Activated CD4-positive, alpha-beta T cell treated with anti-CD3 and anti-CD28 coated beads, Interleukin-2, Interleukin-6, amounts not matched to agents 100 ng/mL and 50 ng/mL, durations not matched to agents 16 hours and 8 hours (primary cell): ENCODE measurements around the gene ARID1B.

Experiments used
- DNase-seq: peaks from one replicate; pipeline ENCODE4 v3.0.0-alpha.2; 2020

The ARID1B gene

DNA sequence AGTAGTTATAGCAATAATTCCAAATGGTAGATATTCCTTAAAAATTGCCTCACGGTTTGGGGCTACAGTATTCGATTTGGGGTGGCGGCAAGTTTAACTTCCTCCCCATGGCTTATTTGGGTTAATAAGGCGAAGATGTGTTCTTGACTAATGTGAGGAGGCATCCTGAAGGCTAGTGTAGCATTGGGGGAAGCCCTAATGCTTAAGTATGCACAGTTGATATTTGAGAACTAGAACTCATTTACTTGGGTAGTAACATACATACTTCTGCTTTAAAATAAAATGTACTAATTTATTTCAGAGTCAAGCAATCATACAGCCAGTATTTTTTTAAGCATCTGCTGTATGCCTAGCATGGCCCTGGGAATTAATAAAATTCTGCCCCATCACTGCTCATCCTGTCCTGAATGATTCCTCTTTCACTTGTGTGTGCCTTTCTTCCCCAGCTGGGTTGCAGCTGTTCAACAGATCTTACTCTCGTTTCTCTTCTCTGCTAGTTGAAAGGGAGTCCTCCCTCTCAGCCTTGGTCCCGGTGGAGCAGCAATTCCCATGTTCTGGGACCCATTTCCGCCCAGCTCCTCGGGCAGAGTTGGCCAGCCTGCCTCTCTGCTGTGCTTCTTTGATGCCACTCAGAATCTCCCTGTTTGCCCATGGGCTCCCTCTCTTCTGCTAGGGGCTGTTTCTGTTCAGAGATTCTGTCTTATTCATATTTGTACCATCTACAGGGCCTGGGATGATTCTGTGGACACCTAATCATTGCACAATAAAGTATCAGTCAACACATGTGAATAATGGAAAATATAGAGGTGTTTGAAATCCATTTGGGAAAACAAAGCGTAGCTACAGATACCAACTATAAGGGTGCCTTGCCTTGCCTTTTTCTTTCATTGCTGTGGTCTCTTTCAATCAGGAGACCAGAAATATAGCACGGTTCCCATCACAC, 104.8 kb downstream of the ARID1B start:
- DNase-seq = no peak

DNA sequence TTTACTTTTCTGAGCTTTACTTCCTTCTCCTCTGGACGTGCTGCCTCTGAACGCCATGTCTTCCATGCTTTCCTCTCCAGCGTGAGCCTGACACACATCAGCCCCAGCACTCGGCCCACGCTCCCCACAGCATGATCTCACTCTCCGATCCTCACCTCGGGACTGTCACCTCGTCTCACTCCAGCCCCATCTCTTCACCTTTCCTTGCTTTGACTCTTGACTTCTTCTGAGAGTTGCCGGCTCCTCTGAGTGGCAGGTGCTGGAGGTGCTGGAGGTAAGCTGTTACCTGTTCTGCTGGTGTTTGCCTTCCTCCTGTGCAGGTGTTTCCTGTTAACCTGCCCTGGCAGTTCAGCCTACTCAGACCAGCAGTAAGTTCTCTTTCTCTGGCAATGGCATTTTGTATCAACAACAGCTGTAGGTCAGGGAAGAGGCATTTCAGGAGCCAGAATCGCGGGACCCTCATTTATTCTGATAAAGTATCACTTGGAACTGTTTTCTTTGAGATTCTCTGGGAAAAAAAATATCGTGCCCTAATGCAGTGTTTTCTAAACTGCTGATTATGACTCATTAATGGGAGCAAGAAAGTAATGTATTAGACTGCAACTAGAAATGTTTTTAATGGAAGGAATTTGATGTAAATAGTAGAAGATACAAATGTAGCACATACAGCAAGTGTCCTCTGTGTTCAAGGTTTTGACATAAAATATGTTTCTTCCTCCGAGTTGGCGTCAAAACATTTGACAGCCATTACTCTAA, 106.5 kb downstream of the ARID1B start:
- no peak for DNase-seq

DNA sequence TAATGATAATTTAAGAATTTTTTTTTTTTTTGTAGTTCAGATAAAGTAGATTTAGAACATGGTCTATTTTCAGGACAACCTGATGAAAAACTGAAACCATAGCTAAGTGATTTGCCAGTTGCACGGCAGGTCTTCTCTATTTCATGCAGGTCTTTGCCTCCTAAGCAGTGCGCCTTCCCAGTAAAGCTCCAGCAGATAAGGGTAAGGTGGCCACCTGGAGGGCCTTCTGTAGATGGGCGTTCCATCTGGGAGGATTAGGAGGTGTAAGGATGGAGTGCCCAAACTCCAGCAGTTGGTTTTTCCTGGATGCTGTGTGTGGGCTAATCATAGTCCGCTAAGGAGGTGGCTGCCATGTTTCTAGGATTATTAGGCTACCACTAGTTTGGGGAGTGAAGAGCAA, 107.1 kb downstream of the ARID1B start:
- DNase-seq = no peak

DNA sequence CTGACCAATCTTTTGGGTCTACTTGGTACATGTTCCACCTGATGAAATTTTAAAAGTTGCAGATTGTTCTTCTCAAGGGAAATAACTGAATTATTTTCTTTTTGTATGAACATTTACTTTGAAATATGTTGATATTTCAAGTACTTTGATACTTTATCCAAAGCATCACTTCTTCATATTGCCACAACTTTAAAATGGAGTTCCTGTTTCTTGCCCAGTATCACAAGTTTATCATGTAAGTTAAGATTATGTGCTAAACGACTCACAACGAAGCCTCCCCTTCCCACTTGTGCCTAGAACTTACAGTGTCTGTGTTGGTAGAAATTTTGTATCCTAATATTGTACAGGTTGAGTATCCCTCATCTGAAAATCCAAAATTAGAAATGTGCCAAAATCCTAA, 108.4 kb downstream of the ARID1B start:
- no peak for DNase-seq

DNA sequence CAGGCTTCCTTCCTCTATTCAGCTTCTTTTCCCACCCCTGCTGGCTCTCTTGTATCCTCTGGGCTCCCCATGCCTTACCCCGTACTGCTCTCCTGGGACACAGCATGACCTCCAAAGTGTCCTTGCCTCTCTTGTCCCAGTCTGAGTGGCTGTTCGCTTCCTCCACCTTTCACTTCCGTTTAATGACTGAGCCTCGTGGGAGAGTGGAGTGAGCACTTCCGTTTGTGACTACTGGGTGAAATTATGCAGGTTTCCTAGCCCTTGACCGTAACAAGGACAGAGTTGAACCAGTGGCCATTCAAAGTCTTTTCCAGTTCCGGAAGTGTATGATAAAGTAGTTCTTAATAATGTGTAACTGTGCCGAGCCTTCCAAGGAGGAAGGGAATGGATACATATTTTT, 109.2 kb downstream of the ARID1B start:
- peak; percentile 10 for DNase-seq

DNA sequence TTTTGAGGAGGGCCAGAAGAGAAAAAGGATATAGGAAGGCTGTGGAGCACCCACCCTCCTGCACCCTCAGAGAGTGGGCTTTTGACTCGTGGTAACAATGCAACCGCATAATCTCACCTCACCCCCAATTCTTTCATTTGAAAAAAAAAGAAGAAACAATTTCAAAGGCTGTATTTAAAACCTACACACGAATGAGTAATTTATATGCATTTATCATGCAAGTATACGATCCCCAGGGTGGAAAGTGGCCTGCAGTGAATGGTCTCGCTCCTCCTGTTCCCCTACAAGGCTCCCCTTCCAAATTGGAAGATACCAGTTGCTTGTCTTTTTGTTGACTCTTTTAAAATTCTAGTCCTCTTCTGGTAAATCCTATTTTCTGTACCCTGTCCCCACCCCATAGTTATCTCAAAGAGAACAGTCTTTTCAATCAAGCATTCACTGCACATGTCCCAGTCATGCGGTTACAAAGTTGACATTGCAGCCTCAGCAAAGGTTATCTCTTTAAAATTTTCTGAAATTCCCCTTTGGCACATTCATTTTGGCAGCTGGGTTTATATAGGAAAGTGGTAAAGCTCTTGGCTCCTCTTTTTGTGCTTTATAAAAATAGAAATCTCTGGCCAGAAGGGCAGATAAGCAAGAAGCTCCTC, 110.6 kb downstream of the ARID1B start:
- no peak for DNase-seq

DNA sequence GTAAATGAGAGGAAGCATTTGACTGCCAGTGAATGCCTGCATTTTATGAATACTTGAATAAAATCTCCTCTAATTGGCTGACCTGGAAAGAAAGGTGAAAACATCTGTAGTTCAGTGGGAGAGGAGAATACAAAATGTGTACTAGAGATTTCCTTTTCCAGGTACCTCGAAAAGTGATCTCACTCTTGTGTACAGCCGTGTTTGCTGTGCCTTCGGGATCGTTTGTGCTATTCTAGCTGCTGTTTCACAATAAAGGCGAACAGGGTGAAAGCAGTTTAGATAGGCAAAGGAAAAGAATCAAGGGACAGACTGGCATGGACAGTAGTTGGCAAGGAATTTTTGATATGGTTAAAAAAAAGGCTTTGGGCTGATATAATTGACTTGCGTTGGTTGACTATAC, 112.3 kb downstream of the ARID1B start:
- no peak for DNase-seq

DNA sequence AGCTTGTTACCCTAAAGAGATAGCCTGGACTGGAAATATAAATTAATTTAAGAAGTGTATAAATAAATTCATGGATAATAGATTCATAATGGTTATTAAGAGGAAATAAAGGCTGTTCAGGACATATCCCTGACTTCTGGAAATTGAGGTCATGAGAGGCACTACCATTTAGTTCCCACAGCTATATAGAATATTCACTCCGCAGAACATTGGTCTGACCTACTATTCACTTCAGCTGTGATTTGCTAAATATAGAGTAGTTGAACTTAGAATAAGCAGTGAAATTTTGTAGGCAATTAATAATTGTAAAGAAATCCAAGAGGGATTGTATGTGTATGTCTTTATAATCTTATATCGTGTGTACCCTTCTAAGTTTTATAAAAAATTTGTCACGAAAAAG, 112.8 kb downstream of the ARID1B start:
- DNase-seq = no peak

DNA sequence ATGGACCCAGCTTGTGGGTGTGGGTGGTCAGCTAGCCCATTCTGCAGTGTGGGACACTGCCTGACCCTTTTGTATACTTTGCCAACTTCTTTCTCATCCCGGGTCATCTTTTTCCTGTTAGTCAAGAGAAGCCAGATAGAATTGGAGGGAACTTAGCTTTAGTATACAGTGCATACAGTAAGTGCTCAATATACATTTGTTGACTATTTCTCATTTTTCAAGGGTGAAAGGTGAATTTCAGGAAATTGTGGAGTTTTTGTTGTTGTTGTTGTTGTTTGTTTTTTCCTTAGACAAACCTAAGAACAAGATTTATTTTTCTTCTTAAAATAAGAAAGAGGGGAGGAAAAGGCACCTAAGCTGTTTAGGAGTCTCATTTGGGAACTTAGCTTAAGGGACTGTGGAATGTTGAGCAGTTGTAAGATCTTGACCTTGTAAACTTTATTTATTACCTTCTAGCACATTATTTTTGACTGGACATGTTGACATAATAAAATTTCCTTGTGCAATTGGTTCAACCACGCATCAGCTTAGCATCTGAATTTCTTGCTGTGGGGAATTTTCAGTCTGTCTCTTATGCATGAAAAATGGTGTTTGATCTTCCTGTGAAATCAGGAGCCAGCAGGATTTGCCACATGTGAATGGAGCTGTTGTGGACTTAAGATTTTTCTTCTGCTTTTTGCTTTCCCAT, 113.6 kb downstream of the ARID1B start:
- no peak for DNase-seq

DNA sequence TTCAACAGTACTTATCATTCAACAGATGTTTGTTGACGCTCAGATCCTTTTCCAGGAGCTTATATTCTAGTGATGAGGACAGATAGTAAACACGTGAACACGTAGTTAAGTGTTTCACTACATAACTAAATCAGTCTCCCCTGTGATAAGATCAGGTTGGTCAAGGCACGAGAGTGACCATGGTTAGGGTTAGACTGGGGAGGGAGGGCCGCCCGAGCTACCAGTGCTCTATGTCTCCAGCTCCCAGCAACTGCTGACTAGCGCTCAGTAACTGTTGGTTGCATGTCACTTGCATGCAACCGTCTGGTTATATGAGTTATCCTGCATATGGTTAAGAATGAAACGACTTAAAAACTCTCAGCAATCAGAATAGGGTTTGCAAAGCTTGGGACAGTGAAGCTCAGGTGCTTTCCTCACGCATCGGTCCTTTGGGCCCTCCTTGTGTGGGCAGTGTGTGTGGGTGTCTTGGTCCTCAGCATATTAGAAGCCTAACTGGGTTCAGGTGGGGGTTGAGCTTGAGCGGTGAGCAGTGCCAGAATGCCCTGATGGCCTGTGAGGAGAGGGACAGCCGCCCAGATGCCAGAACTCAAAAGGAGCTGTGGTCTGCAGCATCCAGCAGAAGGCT, 120.8 kb downstream of the ARID1B start:
- DNase-seq = no peak

DNA sequence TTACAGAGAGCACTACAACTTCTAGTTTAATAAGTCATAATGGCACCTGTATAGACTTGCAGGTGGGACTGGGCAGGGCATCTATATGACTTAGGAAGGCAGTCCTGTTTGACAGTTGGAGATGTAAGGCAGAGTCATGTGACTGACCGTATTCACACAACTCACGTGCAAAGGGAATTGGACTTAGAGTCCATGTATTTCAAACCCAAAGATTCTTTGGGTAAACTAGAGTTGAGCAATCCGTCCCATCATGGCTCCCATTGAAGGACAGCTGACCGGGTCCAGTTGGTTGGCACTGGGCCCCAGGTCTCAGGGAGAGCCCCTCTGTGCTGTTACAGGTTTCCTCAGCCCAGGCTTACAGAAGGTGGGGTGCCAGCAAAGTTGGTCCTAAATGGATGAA, 121.9 kb downstream of the ARID1B start:
- no peak for DNase-seq

DNA sequence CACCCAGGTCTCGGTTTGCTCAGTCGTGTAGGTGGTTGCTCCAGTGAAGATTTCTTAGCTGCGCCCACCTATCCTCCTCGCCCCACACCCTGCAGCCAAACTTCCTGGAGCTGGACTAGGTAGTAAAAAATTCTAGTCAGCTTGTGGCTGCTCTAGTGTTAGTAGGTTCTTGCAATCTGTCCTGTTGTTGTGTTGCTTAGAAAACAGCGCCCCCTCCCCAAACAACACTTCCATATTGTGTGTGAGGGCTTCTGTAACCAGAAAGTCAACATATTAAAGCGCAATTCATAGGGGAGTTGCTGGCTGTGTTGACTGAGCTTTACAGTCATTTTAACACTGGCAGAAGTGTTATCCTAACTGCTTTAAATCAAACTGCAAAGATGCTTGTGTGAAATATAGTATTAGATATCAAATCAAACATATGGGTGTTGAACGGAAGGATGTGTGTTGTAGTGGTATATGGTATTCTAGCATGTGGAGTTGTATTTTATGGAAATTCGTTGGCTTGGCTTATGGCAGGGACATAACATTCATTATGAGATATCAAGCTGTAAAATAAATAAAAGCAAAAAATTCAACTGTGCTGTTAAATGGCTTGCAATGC, 122.5 kb downstream of the ARID1B start:
- no peak for DNase-seq

DNA sequence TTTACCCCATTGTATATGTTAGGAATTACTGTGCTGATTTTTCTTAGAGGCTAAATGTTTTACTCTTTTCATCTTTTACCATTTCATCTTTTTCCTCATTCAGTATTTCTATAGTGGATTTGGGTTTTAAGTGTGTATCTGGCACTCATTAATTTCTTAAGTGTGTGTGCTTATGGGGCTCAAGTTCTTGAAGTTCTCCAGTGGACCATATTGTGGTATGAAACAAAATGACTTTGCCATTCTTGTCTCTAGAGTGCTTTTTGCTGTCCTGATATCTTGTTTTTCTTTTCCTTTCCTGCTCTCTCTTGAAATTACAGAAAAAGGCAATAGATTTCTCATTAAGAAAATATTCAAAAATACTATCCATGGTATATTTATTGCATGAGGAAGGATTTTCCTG, 123.1 kb downstream of the ARID1B start:
- no peak for DNase-seq

DNA sequence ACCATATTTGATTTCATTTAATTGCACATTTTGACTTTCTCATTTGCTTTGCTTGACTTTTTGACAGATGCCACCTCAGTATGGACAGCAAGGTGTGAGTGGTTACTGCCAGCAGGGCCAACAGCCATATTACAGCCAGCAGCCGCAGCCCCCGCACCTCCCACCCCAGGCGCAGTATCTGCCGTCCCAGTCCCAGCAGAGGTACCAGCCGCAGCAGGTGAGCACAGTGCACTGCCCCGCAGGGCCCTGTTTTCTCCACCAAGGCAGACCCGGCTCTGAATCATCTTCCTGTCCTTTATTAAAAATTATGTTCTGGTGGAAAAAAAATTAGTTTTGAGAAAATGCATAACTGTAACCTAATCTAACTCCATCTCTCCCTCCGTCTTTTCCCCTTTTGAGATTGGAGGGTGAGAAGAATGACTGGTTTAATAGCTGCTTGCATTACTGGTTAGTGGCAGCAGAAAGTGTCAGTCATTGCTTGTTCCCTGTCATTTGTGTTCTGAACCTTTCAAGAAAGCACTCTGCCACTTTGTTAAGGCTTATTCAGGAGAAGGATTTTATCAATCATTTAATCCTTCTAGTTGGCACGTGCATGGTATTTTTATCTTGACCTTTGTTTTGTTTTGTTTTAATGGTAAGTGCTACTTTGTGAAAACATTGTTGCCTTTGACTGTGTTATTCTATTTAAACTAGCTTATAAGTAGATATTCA, 124.3 kb downstream of the ARID1B start:
- no peak for DNase-seq

DNA sequence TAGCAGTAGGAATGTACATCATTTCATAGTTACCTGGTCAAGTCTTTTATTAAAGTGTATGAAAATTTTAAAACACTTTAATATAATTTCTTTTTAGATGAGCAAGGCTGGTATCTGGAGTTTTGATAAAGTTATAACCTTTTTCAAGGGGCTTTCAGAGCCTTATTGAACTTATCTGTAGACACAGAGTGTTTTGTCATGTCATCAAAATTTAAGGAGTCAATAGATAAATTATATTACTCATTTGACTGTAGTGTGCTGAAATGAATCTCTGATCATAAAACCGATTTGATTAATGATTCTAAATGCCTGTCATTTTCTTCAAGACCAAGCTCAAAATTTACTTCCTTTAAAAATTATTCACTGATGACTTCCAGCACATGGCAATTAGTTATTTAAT, 125.6 kb downstream of the ARID1B start:
- DNase-seq = no peak

DNA sequence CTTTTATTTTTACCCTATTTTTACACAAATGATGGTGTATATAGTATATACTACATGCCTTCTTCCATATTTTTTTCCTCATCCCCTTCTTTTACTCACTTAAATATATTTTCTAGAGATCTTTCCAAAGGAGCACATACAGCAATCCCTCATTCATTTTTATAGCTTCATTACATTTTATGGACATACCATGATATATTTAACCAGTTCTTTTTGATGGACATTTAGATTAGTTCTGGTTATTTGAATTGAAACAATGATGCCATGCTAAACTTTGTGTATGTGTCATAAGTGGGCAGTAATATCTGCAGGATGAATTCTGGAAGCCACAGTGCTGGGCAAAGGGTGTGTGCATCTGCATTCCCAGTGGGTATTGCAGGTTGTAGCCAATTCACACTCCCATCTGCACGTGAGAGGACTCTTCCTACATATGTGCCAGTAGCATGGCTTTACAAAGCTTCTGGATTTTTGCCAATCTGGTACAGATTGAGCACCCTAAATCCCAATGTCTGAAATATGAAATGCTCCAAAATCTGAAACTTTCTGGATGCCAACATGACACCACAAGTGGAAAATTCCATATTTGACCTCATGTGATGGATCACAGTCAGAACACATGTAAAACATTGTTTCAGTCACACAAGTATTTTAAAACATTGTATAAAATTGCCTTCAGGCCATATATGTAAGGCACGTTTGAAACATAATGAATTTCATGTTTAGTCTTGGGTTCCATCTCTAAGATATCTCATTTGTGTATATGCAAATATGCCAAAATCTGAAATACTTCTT, 127.2 kb downstream of the ARID1B start:
- no peak for DNase-seq

DNA sequence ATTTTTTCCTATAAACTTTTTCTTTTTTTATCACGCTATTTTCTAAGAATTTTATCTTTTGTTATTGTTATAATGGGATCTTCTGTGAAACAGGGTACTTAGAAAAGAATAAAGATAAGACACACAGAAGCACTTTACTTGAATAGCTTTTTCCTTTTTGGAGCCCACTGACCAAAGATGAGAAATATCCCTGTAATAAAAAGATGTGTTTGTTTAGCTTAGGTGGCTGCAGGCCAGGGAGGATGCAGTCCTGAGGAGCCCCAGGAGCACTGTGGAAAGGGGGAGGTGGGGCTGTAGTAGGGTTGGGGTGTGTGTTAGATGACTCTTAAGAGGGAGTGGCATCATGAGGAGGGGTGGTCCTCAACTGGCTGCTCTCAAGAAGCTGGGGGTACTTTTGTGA, 128.6 kb downstream of the ARID1B start:
- no peak for DNase-seq

DNA sequence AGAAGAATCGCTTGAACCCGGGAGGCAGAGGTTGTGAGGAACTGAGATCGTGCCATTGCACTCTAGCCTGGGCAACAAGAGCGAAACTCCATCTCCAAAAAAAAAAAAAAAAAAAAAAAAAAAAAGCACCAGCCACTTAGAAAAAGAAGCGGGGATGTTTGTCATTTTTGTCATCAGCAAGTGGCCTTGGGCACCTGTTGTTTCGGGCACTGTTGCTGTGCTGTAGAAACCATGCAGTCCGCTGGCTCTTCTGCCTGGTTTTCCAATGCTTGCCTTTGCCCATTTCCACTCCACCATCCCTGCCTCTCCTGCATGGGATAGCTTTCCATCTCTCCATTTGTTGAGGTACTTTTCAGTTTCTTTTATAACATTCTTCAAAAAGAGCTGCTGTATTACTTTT, 129.3 kb downstream of the ARID1B start:
- no peak for DNase-seq

DNA sequence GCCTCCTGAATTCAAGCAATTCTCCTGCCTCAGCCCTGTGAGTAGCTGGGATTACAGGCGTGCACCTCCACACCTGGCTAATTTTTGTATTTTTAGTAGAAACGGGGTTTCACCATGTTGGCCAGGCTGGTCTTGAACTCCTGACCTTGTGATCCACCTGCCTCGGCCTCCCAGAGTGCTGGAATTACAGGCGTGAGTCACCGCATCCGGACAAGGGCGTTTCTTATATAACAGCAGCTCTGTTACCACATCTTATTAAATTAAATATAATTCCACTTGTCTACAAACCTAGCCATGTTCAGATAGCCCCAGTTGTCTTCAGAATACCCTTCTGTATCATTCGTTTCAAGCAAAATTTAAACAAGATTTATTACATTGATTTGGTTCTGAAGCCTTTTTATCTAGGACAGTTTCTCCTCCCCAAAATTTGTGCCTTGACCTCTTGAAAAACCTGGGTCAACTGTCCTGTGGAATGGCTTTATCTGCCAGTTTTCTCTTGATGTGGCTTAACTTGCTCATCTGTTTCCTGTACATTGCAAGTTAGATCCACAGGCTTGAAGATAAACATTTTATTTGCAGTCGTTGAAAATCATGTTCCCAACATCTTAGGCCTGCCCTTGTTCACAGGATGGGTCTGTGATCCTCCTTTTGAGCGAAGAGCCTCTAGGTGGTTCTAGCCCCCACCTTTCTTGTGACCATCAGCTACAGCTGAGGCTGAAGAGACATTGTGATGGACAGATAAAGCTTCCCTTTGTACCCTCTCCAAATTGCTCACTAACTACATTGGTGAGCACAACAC, 132.2 kb downstream of the ARID1B start:
- DNase-seq = no peak

DNA sequence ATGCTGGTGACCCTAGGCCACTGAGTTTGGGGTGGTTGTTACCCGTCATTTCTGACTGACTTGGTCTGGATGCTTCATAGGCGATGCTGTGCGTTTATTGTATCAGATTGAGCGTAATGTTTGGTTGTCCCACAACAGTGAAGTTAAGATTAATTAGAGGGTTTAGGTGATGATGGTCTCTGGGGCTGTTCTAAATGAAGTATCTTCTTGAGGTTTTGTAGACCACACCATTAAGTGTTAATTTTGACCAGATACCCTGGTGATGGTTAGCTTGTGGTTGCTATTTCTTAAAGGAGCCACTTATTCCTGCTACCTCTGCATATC, 132.8 kb downstream of the ARID1B start:
- DNase-seq = no peak
